ENCODE measurements around the gene STH.

DNA sequence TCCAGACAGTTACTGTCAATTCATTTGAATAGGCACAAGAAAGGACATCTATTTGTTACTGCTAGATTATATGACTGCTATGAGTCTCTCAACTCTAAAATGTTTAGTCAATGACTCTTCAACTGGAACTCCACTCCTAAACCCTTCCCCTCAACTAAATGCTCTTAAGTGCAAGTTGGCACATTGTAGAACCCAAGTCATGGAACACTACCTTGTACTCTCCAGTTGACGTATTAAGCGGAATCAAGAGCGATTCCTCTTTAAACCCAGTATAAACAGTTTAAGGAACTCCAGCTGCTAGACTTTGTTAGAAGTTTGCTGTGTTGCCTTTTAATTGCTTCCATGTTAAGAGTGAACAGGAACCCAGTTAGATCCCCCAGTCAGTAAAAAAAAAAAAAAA is 44.6 kb downstream of the STH start:
- TF ChIP-seq, protein P1, sequence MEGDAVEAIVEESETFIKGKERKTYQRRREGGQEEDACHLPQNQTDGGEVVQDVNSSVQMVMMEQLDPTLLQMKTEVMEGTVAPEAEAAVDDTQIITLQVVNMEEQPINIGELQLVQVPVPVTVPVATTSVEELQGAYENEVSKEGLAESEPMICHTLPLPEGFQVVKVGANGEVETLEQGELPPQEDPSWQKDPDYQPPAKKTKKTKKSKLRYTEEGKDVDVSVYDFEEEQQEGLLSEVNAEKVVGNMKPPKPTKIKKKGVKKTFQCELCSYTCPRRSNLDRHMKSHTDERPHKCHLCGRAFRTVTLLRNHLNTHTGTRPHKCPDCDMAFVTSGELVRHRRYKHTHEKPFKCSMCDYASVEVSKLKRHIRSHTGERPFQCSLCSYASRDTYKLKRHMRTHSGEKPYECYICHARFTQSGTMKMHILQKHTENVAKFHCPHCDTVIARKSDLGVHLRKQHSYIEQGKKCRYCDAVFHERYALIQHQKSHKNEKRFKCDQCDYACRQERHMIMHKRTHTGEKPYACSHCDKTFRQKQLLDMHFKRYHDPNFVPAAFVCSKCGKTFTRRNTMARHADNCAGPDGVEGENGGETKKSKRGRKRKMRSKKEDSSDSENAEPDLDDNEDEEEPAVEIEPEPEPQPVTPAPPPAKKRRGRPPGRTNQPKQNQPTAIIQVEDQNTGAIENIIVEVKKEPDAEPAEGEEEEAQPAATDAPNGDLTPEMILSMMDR (conservative IDR thresholded peaks at IDR 0.05; ENCODE audit: low read depth in 2 of 2): no peak
- no peak for TF ChIP-seq EZH2 (IDR thresholded peaks at IDR 0.05; ENCODE audit: low read depth, unreplicated experiment)
- TF ChIP-seq, protein P2, sequence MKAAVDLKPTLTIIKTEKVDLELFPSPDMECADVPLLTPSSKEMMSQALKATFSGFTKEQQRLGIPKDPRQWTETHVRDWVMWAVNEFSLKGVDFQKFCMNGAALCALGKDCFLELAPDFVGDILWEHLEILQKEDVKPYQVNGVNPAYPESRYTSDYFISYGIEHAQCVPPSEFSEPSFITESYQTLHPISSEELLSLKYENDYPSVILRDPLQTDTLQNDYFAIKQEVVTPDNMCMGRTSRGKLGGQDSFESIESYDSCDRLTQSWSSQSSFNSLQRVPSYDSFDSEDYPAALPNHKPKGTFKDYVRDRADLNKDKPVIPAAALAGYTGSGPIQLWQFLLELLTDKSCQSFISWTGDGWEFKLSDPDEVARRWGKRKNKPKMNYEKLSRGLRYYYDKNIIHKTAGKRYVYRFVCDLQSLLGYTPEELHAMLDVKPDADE (IDR thresholded peaks at IDR 0.05): no peak
- TF ChIP-seq POLR2AphosphoS5 (IDR thresholded peaks at IDR 0.05; ENCODE audit: low read depth): no peak
- TF ChIP-seq, protein P3, sequence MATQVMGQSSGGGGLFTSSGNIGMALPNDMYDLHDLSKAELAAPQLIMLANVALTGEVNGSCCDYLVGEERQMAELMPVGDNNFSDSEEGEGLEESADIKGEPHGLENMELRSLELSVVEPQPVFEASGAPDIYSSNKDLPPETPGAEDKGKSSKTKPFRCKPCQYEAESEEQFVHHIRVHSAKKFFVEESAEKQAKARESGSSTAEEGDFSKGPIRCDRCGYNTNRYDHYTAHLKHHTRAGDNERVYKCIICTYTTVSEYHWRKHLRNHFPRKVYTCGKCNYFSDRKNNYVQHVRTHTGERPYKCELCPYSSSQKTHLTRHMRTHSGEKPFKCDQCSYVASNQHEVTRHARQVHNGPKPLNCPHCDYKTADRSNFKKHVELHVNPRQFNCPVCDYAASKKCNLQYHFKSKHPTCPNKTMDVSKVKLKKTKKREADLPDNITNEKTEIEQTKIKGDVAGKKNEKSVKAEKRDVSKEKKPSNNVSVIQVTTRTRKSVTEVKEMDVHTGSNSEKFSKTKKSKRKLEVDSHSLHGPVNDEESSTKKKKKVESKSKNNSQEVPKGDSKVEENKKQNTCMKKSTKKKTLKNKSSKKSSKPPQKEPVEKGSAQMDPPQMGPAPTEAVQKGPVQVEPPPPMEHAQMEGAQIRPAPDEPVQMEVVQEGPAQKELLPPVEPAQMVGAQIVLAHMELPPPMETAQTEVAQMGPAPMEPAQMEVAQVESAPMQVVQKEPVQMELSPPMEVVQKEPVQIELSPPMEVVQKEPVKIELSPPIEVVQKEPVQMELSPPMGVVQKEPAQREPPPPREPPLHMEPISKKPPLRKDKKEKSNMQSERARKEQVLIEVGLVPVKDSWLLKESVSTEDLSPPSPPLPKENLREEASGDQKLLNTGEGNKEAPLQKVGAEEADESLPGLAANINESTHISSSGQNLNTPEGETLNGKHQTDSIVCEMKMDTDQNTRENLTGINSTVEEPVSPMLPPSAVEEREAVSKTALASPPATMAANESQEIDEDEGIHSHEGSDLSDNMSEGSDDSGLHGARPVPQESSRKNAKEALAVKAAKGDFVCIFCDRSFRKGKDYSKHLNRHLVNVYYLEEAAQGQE (IDR thresholded peaks at IDR 0.05; ENCODE audit: unreplicated experiment): no peak
- no peak for TF ChIP-seq EZH2phosphoT487 (IDR thresholded peaks at IDR 0.05; ENCODE audit: unreplicated experiment)
- no peak for TF ChIP-seq CREB1 (CRISPR knock-in tag; IDR thresholded peaks at IDR 0.05; ENCODE audit: low read depth)
- no peak for TF ChIP-seq ZNF331 (CRISPR knock-in tag; IDR thresholded peaks at IDR 0.05; ENCODE audit: low read depth)

Data from GM23338 (cell line).